DND-41 (cell line): ENCODE results near the gene DGKB.

Experiments
- ATAC-seq: fragments of 200-7000 bp; cut with Tn5 transposase; 3 replicates; pipeline ENCODE4 v1.9.1; 2021; ENCODE audit warnings: low read depth; ENCODE audit not compliant: insufficient read depth
- DNase-seq: peaks from one replicate; pipeline ENCODE4 v3.0.0-alpha.2; 2020
- H2AFZ ChIP-seq: 2 replicates; pipeline ENCODE4 v1.6.0; 2012; ENCODE audit warnings: low read depth, low read length
- H3K27ac ChIP-seq: 2 replicates; pipeline ENCODE4 v1.5.1; 2012; ENCODE audit warnings: low read length, inconsistent platforms
- H3K27me3 ChIP-seq: fragments of 200-600 bp; sonication (generic); 2 replicates; pipeline ENCODE4 v1.6.0; 2012; ENCODE audit warnings: low read length, mild to moderate bottlenecking, inconsistent platforms; ENCODE audit not compliant: insufficient read depth, poor library complexity
- H3K36me3 ChIP-seq: 2 replicates; pipeline ENCODE4 v1.5.1; 2012; ENCODE audit warnings: low read length, inconsistent platforms; ENCODE audit not compliant: insufficient read depth
- H3K4me1 ChIP-seq: 2 replicates; pipeline ENCODE4 v1.5.1; 2012; ENCODE audit warnings: mild to moderate bottlenecking, low read length; ENCODE audit not compliant: insufficient read depth
- H3K4me2 ChIP-seq: 2 replicates; pipeline ENCODE4 v1.6.0; 2012; ENCODE audit warnings: mild to moderate bottlenecking, moderate library complexity, low read length, inconsistent platforms; ENCODE audit not compliant: insufficient read depth
- H3K4me3 ChIP-seq, 2 experiments: fragments of 200-600 bp in 1 of 2; shearing (Covaris generic) in 1 of 2; 2 replicates each; pipeline ENCODE4 v1.5.1; 2012 to 2016; ENCODE audit warnings: inconsistent platforms in 2 of 2, low read length in 2 of 2, mild to moderate bottlenecking in 2 of 2, low read depth in 1 of 2, moderate library complexity in 1 of 2
- H3K79me2 ChIP-seq: 2 replicates; pipeline ENCODE4 v1.6.0; 2012; ENCODE audit warnings: low read length, inconsistent platforms; ENCODE audit not compliant: insufficient read depth
- H3K9ac ChIP-seq: 2 replicates; pipeline ENCODE4 v1.6.0; 2012; ENCODE audit warnings: low read depth, mild to moderate bottlenecking, inconsistent platforms, low read length, moderate library complexity
- H3K9me3 ChIP-seq: 2 replicates; pipeline ENCODE4 v1.5.1; 2012; ENCODE audit warnings: low read length, moderate library complexity, mild to moderate bottlenecking, inconsistent platforms; ENCODE audit not compliant: insufficient read depth, severe bottlenecking
- H4K20me1 ChIP-seq: 2 replicates; pipeline ENCODE4 v1.6.0; 2012; ENCODE audit warnings: low read length; ENCODE audit not compliant: insufficient read depth
- CTCF ChIP-seq: IDR thresholded peaks from 2 replicates; pipeline ENCODE4 v1.5.1; 2012; ENCODE audit warnings: borderline replicate concordance, low read length, moderate library complexity, mild to moderate bottlenecking; ENCODE audit not compliant: poor library complexity, severe bottlenecking; ENCODE audit errors: extremely low read depth
- EZH2 ChIP-seq: IDR thresholded peaks from 3 replicates; pipeline ENCODE4 v1.6.1; 2012; ENCODE audit warnings: borderline replicate concordance, low read depth, mild to moderate bottlenecking, moderate library complexity, low read length, inconsistent platforms; ENCODE audit not compliant: severe bottlenecking

The DGKB gene

GRCh38 chr7:14899030-14899429 lies 3.5 kb downstream of the DGKB start:
- Histone ChIP-seq H3K4me1 (no peaks in the 10 kb centered on the region), H3K27me3 (no peaks in the 10 kb centered on the region), H2AFZ (no peak overlapping the region), H3K9ac (no peak overlapping the region), H3K36me3 (no peaks in the 10 kb centered on the region), H3K79me2 (no peaks in the 10 kb centered on the region), H3K27ac (no peak overlapping the region), H3K4me3 (no peak overlapping the region), H3K9me3 (no peaks in the 10 kb centered on the region), H3K4me2 (no peak overlapping the region), H4K20me1 (no peaks in the 10 kb centered on the region)
- DNase-seq = no peak
- TF ChIP-seq EZH2 (no peak), CTCF (no peak)
- no peak for ATAC-seq

- Histone ChIP-seq H3K9me3 (no peaks in the 10 kb centered on the region), H3K27ac (no peak overlapping the region), H3K36me3 (no peaks in the 10 kb centered on the region), H2AFZ (no peak overlapping the region), H3K9ac (no peak overlapping the region), H3K4me2 (no peak overlapping the region), H3K27me3 (no peaks in the 10 kb centered on the region), H3K4me1 (no peaks in the 10 kb centered on the region), H3K79me2 (no peaks in the 10 kb centered on the region), H3K4me3 (no peak overlapping the region), H4K20me1 (no peaks in the 10 kb centered on the region)
- TF ChIP-seq CTCF = no peak
- TF ChIP-seq EZH2 = no peak
- ATAC-seq (no peak), DNase-seq (no peak)
Measured at GRCh38 chr7:14896461-14896860, 6.1 kb downstream of the DGKB start.

GRCh38 chr7:14894826-14895225 lies 7.7 kb downstream of the DGKB start:
- ATAC-seq (no peak), DNase-seq (no peak)
- Histone ChIP-seq H3K4me1 (no peaks in the 10 kb centered on the region), H3K4me3 (no peak overlapping the region), H3K36me3 (no peaks in the 10 kb centered on the region), H3K9me3 (no peaks in the 10 kb centered on the region), H3K79me2 (no peaks in the 10 kb centered on the region), H4K20me1 (no peaks in the 10 kb centered on the region), H2AFZ (no peak overlapping the region), H3K27me3 (no peaks in the 10 kb centered on the region), H3K27ac (no peak overlapping the region), H3K9ac (no peak overlapping the region), H3K4me2 (no peak overlapping the region)
- TF ChIP-seq CTCF (no peak), EZH2 (no peak)

- H3K36me3 ChIP-seq = no peaks in the 10 kb centered on the region
- no peaks in the 10 kb centered on the region for H3K4me1 ChIP-seq
- no peak overlapping the region for H3K27ac ChIP-seq
- ATAC-seq = no peak
- H3K27me3 ChIP-seq = no peaks in the 10 kb centered on the region
- H3K79me2 ChIP-seq = no peaks in the 10 kb centered on the region
- H3K9ac ChIP-seq = no peak overlapping the region
- TF ChIP-seq EZH2 = no peak
- no peak for TF ChIP-seq CTCF
- no peak for DNase-seq
- no peaks in the 10 kb centered on the region for H3K9me3 ChIP-seq
- no peaks in the 10 kb centered on the region for H4K20me1 ChIP-seq
- no peak overlapping the region for H2AFZ ChIP-seq
- no peak overlapping the region for H3K4me2 ChIP-seq
- H3K4me3 ChIP-seq = no peak overlapping the region
Measured at GRCh38 chr7:14892961-14893360, 9.6 kb downstream of the DGKB start.
